Measurements from ENCODE around the gene PRR7.

PRR7 gene

DNA sequence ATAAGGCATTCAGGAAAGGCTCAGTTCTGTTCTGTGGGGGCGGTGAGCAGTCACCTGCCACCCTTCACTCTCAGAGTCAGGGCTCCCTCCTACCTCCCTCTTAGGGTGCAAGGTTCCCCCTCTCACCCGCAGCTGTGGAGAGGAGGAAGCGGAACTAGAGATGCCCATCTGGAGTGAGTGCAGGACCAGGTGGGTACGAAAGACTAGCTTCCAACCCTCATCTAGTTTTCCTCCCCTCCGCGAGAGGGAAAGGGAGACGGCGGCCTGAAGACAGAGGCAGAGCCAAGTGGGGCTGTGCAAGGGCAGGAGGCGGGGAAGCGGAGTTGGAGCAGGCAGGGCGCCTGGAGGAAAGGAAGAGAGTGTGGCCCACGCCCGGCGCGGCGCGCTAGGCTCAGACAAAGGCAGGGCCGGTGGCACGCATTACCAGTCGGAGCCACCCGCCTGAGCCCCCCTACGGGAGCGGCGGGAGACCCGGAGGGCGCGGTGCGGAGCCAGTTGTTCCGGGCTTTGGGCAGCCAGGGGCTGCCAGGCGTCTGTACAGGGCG is 7.3 kb downstream of the PRR7 start:
- no peak for DNase-seq

- peak; percentile 100 for DNase-seq
These were observed 7.9 kb downstream of the PRR7 start for GRCh38 chr5:177454397-177455035.

DNA sequence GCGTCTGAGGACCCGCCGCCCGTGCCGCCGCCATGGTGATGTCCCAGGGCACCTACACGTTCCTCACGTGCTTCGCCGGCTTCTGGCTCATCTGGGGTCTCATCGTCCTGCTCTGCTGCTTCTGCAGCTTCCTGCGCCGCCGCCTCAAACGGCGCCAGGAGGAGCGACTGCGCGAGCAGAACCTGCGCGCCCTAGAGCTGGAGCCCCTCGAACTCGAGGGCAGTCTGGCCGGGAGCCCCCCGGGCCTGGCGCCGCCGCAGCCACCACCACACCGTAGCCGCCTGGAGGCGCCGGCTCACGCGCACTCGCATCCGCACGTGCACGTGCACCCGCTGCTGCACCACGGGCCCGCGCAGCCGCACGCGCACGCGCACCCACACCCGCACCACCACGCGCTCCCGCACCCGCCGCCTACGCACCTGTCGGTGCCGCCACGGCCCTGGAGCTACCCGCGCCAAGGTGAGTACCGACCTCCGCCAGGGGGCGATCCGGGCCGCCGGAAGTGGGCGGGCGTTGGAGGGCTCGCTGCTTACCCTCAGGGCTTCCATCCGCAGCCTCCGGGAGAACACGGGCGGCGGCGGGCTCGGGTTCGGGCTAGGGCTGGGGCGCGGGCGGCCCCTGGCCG is 8.5 kb downstream of the PRR7 start:
- DNase-seq: peak; percentile 96

DNA sequence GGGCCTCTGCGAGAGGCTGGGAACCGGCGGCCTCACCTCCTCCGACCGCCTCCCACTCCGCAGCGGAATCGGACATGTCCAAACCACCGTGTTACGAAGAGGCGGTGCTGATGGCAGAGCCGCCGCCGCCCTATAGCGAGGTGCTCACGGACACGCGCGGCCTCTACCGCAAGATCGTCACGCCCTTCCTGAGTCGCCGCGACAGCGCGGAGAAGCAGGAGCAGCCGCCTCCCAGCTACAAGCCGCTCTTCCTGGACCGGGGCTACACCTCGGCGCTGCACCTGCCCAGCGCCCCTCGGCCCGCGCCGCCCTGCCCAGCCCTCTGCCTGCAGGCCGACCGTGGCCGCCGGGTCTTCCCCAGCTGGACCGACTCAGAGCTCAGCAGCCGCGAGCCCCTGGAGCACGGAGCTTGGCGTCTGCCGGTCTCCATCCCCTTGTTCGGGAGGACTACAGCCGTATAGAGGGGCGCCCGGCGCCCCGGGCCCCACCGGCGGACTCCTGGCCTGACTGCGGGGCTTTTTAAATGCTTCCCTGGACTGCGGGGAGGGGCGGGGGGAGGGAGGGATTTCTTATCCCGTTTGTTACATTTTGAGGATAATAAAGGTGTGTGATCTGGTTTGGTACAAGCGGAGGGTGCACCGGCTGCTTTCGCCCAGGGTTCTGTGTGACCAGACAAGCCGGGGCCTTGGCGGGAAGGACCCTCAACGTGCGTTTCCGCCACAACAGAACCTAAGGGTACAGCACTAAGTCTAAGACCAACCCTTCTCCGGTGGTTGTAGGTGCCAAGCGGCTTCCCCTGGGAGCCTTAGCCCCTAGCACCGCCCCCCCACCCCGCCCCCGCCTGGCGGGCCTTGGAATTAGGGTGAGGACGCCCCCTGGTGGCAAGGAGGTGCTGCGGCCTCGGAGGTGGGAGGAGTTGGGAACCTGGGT is 9.3 kb downstream of the PRR7 start:
- DNase-seq: peak; percentile 99

DNA sequence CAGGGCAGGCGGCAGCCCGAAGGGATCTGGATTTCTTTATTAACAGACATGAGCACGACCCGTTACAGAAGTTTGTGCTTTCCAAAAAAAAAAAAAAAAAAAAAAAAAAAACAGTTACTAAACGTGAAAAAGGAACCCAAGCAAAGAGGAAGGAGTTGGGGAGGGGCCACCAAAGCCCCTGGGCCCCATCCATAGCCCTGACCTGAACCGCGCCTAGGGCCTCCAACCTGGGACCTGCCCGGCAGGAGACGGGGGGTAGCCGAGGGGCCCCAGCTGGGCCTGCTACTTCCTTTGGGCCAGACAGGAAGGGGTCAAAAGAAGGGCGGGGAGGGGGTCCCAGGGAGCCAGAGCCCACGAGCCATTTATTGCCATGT is 10.0 kb downstream of the PRR7 start:
- DNase-seq: no peak

DNA sequence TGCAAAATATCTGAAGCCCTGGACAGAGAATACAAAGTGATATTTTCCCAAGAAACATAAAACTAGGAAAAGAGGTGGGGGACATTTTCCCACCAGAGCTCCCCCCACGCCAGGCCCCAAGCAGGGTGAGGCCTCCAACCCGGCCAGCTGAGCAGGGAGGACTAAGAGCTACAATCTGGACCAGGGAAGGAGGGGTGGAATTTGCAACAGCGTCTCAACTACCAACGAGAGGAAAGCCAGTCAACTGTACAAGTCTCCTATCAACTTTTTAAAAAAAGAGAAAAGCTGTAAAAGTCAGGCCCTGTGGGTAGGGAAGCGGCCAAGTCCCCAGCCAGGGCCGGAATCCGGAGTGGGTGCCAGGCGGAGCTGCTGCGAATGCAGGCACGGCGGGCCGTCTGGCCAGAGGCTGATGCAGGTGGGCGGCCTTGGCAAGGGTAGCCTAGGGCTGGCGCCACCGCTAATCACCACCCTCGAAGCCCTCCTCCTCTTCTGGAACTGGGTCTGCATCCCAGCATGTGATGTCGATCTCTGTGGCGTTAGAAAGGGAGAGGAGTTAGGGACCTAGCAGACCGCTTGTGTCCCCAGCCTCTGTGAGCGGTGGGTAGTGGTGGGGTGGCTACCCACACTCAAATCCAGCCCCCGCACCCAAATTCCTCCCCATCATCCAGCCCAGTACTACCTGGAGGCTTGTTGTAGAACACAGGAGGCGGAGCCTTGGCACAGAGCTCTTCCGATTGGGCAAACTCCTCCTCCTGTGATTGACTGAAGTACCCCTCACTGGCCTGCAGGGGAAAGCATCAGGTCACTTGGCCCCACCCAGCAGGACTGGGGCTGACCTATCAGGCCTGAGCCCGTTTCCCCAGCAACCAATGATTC is 10.6 kb downstream of the PRR7 start:
- peak; percentile 99 for DNase-seq

DNA sequence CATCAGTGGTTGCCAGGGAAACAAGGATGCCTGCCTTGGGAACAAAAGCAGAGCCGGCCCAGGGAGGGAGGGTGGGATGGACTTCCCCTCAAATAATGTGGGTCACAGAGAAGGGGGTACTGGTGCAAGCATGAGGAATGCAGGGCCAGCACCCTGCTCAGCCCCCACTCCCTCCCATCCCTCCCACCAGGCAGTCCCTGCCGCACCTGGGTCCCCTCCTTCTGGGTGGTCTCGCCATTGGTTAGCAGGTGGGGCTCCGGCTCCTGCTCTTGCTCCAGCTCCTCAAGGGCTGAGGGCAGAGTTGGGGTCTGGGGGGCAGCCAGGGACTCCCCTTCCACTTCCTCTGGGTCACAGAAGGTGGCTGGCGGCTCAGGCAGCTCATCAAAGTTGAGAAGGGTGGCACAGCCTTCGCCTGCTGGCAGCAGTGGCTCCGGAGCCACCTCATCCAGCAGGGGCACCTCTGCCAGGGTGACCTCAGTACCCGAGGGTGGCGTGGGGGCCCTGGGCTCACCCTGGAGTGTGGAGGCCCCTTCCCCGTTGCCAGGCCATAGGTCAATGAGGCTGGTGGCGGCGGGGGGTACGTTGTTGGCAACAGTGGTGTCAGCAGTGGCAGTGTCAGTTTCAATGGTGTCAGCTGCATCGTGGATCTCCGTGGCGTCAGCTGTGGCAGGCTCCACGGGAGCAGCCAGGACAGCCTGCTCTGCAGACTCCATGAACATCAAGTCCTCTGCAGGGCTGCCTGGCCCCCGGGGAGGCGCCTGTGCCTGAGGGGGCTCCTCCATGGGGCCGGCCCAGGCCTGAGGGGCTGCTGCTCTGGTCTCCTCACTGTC is 11.5 kb downstream of the PRR7 start:
- DNase-seq: no peak

DNA sequence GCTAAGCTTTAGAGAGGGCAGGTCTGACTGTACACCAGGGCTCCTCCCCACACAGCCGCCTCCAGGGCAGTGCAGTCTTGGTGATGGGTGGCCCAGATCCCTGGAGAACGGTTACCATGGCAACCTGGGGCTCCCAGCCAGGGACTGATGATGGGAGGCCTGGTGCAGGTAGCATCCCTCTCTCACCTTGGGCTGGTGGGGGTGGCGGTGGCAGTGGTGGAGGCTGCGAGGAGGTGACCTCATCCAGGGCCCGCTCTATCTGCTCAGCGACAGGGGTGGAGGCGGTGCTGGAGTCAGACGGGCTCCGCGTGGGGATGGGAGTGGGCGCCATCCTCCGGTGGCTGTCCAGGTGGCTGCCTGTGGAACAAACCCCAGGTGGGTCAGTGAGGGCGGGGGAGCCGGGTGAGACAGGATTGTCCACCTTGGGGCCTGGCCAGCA is 12.3 kb downstream of the PRR7 start:
- no peak for DNase-seq

DNA sequence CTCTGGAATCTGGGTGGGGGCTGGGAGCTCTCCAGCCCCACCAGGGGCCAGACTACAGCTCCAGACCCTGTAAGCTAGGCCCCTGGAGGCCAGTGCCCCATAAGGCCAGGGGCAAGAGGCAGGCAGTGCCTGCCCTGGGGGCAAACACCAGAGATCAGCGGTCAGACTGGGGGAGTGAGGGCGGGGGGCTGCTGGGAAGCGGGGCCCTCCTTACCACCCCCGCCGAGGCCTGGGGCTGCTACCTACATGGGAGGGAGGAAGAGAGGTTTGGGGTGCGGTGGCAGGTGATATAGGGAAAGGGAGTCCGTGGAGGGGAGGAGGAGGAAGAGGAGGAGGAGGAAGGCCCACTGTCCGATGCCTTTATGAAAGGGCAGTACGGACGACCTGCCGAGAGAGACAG is 12.7 kb downstream of the PRR7 start:
- DNase-seq: no peak

DNA sequence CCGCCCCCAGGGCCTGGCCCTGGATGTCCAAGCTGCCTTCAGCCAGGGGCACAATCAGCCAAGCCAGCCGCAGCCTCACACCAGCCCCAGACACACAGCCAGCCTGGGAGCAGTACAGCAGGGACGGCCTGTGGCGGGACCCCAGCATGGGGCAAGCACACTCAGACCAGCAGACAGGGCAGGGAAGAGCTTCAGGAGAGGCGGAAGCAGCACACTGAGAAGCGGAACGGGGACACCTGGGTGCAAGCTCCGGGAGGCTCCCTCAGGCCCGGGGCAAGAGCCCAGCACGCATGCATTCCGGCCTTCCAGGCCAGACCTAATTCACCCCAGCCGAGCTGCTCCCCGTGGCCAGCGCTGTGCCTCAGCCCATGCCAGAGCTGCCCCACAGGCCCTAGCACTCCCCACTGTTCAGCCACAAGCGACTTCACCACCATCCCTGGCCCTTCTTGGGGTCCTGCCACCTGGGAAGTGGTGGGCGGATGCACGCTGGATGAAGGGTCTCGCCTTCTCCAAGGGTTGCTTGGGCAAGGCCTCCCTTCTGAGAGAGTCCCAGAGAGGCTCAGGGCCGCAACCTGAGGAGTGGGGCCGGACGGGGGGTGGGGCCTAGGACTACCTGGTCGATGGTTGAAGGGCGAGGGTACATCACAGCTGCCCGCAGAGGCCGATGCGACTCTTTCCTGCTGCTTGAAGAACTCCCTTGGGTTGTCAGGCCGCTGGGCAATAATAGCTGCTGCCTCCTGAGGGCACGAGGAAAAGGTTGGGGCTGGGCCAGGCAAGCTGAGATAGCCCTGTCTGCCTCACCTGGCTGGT is 13.4 kb downstream of the PRR7 start:
- DNase-seq: no peak

DNA sequence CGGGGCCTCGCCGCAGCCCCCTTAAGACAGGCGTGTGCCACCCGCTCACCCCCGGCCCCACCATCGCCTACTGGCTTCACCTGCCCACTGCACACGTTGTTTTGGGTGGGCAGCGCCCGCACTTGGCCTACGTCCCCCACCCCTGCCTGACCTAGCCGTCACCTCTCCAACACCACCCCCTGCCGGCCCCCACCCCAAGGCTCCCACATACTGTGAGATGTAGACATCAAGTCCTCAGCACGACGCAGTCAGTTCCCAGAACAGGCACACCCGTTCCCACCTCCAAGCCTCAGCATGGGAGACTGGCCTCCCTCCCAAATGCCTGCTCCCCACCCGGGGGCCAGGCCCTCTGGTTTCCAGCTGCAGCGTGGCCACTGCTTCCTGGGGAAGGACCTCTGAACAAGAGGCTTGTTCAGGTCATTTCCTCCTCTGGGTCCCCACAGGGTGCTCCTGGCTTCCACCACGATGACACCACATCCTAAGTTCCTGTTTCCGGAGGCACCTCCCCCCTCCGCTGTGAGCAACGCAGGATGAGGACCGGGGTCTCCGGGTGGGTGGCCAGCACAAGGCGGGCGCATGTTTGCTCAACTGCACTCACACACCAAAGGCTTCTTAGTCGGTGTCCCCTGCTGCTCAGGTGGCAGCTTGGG is 15.5 kb downstream of the PRR7 start:
- DNase-seq: no peak

GRCh38 chr5:177465044-177465443 is 18.4 kb downstream of the PRR7 start:
- DNase-seq: no peak

- DNase-seq: no peak
These were observed 20.2 kb downstream of the PRR7 start for GRCh38 chr5:177466861-177467260.

- no peak for DNase-seq
These were observed 20.8 kb downstream of the PRR7 start for GRCh38 chr5:177467436-177467835.

DNA sequence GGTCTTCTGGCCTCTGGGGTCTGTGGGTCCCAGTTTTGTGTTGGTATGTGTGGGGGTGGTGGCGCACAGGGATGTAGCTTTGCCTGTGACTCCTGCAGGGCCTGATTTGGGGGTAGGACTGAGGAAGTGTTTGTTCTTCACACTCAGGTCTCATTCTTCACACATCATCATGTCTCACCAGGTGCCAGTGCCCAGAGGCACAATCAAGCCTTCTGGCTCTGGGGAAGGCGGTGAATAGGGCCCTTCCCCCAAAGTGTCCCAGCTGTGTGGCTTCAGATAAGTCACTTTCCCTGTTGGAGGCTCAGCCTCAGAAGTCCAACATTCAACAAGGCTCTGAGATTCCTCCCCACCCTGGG is 21.7 kb downstream of the PRR7 start:
- no peak for DNase-seq

GRCh38 chr5:177468685-177469628 is 22.3 kb downstream of the PRR7 start:
- no peak for DNase-seq

GRCh38 chr5:177469750-177470525 is 23.3 kb downstream of the PRR7 start:
- DNase-seq: no peak

Data from 8988T (cell line).